Colon (tissue), 2 donors: Measurements from ENCODE around the gene ZDHHC1.
"Not testable (repeated sequence)": the region's sequence is repeated elsewhere in the genome, so short reads cannot be mapped to it uniquely, and the experiment has no call there.

Experiments
- FAIRE-seq: peaks from 2 replicates; lab custom pipeline; 2012; peaks lifted over from hg19 to GRCh38; lab: Jason Lieb, UNC
- donor health status: control.
- donor health status: control.

The ZDHHC1 gene

DNA sequence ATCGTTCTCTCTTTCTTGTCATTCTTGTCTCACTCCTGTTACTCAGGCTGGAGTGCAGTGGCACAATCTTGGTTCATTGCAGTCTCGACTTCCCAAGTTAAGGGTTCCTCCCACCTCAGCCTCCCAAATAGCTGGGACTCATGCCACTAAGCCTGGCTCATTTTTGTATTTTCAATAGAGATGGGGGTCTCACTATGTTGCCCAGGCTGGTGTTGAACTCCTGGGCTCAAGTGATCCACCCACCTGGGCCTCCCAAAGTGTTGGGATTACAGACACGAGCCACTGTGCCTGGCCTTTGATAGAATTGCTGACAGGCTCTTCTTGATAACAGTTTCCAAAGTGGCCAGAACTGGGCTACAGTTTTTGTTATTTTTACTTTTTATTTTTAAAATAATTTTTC, 55.2 kb downstream of the ZDHHC1 start:
- FAIRE-seq, result no peak

- FAIRE-seq, result not testable (repeated sequence)
Measured at GRCh38 chr16:67359540-67360269, 56.6 kb downstream of the ZDHHC1 start.

- no peak for FAIRE-seq
Measured at GRCh38 chr16:67357561-67357960, 58.7 kb downstream of the ZDHHC1 start.

GRCh38 chr16:67356396-67356795, 59.9 kb downstream of the ZDHHC1 start:
- no peak for FAIRE-seq

- FAIRE-seq, result not testable (repeated sequence)
Measured at GRCh38 chr16:67352463-67352862, 63.8 kb downstream of the ZDHHC1 start.

DNA sequence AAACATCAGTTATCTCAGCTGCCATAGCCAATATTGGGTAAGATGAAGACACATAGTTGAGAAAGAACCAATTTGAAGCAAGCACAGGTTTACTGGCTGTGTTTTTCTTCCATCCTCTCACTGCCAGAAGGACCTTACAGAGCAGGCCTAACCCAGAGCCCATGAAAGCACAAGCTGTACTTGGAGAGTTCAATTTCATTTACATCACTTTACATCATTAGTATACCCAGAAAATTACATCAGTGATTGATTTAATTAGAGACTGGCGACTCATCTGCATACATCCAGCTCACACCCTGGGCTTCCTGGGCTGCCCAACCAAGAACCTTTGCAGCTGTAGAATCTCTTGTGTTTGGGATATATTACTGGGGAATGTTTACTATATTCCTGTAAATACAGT, 66.0 kb downstream of the ZDHHC1 start:
- FAIRE-seq, result no peak

DNA sequence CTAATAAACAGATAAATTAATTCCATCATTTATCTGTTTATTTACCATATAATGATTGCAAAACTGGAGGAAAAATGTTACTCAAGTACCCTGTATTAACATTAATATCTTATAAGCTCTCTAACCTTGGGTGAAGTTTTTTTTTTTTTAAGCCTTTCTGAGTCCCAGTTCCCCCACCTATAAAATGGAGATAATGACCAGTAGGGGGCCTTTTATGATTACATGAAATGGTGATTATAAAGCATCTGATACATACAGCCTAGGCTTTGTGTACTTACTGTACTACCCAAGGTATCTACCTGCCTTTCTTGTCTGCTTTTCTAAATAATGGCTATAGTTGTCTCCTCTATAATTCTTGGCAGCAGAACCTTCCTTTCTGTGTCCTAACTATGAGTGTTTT, 67.1 kb downstream of the ZDHHC1 start:
- FAIRE-seq, result no peak

GRCh38 chr16:67346341-67346740, 69.9 kb downstream of the ZDHHC1 start:
- FAIRE-seq, result no peak

- no peak for FAIRE-seq
Measured at GRCh38 chr16:67345401-67345800, 70.9 kb downstream of the ZDHHC1 start.
